ENCODE results near the gene RAPGEF6. TPM values are rescaled to one million over a fixed set of nuclear protein-coding genes. Genes with fewer than 3 reads are reported as not detected.

The RAPGEF6 gene, protein sequence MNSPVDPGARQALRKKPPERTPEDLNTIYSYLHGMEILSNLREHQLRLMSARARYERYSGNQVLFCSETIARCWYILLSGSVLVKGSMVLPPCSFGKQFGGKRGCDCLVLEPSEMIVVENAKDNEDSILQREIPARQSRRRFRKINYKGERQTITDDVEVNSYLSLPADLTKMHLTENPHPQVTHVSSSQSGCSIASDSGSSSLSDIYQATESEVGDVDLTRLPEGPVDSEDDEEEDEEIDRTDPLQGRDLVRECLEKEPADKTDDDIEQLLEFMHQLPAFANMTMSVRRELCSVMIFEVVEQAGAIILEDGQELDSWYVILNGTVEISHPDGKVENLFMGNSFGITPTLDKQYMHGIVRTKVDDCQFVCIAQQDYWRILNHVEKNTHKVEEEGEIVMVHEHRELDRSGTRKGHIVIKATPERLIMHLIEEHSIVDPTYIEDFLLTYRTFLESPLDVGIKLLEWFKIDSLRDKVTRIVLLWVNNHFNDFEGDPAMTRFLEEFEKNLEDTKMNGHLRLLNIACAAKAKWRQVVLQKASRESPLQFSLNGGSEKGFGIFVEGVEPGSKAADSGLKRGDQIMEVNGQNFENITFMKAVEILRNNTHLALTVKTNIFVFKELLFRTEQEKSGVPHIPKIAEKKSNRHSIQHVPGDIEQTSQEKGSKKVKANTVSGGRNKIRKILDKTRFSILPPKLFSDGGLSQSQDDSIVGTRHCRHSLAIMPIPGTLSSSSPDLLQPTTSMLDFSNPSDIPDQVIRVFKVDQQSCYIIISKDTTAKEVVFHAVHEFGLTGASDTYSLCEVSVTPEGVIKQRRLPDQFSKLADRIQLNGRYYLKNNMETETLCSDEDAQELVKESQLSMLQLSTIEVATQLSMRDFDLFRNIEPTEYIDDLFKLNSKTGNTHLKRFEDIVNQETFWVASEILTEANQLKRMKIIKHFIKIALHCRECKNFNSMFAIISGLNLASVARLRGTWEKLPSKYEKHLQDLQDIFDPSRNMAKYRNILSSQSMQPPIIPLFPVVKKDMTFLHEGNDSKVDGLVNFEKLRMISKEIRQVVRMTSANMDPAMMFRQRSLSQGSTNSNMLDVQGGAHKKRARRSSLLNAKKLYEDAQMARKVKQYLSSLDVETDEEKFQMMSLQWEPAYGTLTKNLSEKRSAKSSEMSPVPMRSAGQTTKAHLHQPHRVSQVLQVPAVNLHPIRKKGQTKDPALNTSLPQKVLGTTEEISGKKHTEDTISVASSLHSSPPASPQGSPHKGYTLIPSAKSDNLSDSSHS (N-terminal part only)
- total RNA-seq, result 72.6 TPM

DNA sequence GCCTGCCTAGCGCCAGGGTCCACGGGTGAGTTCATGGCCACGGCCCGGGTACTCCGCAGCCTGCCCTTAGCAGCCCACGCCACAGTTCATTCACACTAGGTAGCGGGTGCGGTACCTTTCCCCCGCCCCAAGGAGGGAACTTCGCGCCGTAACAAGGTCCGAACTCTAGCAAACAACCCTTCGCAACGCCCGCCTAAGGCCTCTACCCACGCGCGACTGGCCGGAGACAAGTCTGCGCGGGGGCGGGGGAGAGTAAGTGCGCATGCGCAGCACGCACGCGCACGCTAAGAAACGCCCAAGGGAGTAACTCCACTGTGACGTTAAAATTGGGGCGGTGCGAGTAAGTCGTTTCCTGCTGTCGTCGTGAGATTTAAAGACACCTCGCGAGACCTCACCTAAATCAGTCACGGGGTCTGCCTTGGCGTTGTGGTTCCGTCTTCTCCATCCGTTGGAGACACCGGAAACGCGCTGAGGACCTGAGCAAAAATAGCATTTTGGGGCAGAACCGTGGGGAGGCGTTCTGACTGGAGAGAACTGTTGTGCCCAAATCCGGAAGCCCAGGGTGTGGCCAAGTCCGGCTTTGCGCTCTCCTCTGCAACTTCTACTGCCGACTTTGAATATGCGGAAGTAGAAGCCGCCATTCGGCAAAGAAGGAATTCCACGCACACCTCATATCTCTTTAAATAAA lies at the start of gene RAPGEF6:
RAPGEF6 (minus strand) TSS at position 234 of the 688 bp plus-strand sequence; CDS start at position 35, 199 bp downstream.

Other genes starting within 250 kb of the RAPGEF6 start
- 89.9 TPM for gene FNIP1, start 161.8 kb upstream of the RAPGEF6 start, total RNA-seq